Measurements from ENCODE around the gene NKD1. TPM values are rescaled to one million over a fixed set of nuclear protein-coding genes. Genes with fewer than 3 reads are reported as not detected.

The NKD1 gene
- total RNA-seq, 1 experiment from 2014 or later, result 11.4 TPM

DNA sequence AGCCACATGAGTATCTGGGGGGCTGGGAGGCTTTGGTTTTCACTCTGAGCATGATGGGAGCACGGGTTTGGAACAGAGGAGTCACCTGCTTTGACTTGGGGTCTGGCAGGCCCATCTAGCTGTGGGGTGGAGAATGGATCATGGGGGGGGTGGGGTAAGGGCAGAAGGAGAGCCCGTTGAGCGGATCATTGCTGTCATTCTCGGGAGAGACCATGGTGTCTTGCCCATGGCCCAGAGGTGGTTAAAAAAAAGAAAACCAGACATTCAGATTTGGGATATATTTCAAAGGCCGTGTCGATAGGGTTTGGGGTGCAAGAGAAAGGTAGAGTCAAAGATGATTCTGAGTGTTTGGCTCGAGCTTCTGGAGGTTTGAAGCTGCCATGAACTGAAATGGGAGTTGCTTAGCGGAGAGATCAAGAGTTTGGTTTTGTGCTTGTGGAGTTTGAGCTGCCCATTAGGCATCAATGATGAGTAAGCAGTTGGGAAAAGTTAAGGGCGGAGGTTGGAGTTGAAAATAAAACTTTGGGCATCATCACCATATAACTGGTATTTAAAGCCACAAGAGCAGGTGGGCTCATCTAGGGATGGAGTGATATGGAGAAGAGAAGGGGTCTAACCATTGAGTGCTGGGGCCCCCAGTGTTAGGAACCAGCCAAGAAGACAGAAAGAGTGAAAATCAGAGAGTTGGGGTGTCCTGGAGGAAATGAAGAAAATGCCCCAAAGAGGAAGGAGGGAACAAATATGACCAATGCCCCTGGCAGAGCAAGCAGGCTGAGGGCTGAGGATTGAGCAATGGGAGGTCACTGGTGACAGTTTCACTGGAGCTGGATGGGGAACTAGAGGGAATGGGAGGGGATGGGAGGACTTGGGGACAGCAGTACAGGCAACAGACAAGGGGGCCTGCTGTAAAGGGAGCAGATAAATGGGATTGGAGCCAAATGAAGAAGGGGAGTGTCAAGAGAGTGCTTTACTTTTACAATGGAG, 147.1 kb downstream of the NKD1 start (continued):
- TF ChIP-seq MAX (IDR thresholded peaks at IDR 0.05), result no peak

GRCh38 chr16:50696126-50696525, 147.9 kb downstream of the NKD1 start:
- no peak for TF ChIP-seq SIN3A (IDR thresholded peaks at IDR 0.05; ENCODE audit: low read depth)
- TF ChIP-seq POLR2A (IDR thresholded peaks at IDR 0.05; ENCODE audit: borderline replicate concordance, extremely low read depth, insufficient read depth, insufficient read length), result no peak
- no peak for TF ChIP-seq FOSL1 (IDR thresholded peaks at IDR 0.05; ENCODE audit: low read depth)
- no peaks in the 10 kb centered on the region for H3K27me3 ChIP-seq (ENCODE audit: insufficient read depth, low read length)
- intact Hi-C loops (cut with micrococcal nuclease), result no loop called here
- H3K4me1 ChIP-seq (ENCODE audit: control insufficient read depth in 1 of 2, insufficient read depth in 2 of 2, low read length in 2 of 2), result peaks cover 18 to 34% of the 10 kb centered on the region in 2 experiments
- no peaks in the 10 kb centered on the region for H3K9me2 ChIP-seq (ENCODE audit: insufficient read depth)
- H3K4me2 ChIP-seq (ENCODE audit: low read length), result peak overlapping the region; percentile 70
- no TSS peak for BruUV-seq (replicated peaks)
- H4K20me1 ChIP-seq (ENCODE audit: insufficient read depth), result no peaks in the 10 kb centered on the region
- H3K4me3 ChIP-seq (replicated peaks in 1 of 2; ENCODE audit: low read depth in 1 of 2, low read length in 2 of 2), result peak overlapping the region in 1 of 2 experiments; percentile 12; a peak in 1 of 4 replicates
- no peaks in the 10 kb centered on the region for H3K36me3 ChIP-seq (ENCODE audit: control insufficient read depth in 1 of 2, insufficient read depth in 2 of 2, low read length in 2 of 2)
- no peaks in the 10 kb centered on the region for H3K9me3 ChIP-seq (ENCODE audit: control insufficient read depth in 1 of 2, insufficient read depth in 1 of 2, low read depth in 1 of 2, low read length in 2 of 2)
- ChIA-PET CTCF (interaction anchor here (0.6 to 1.0 kb wide), 3 partner anchors 31 to 110 kb away, joined by 3 to 7 read pairs (median 3); no protein-coding TSS in a partner anchor), POLR2A (no interaction called here), RAD21 (ENCODE audit: low non-redundant PET in 1 of 2, low total read pairs in 2 of 2, uncharacterized antibody in 2 of 2, unreplicated experiment in 2 of 2) (interaction anchor here in 1 of 2 experiments (0.8 kb wide), 1 partner anchor 110 kb away, joined by 3 read pairs; no protein-coding TSS in a partner anchor)
- no peak for DNase-seq (ENCODE audit: low read depth, low spot score)
- H3K79me2 ChIP-seq (ENCODE audit: insufficient read depth, low read length), result no peaks in the 10 kb centered on the region
- no peak for ATAC-seq
- H3K9ac ChIP-seq (ENCODE audit: low read length), result peak overlapping the region; percentile 31
- no peak overlapping the region for H3K27ac ChIP-seq (ENCODE audit: low read depth, low read length)
- no peak overlapping the region for H2AFZ ChIP-seq (ENCODE audit: low read depth, low read length, poor library complexity, severe bottlenecking)
